Spleen (tissue), 7 donors: Measurements from ENCODE around the gene RIMS3.

Source experiments
- CTCF ChIP-seq, 11 experiments: fragments of 200-600 bp in 7 of 11; fragments of 450-650 bp in 4 of 11; sonication (generic) in 4 of 11; IDR thresholded peaks in 8 of 11; conservative IDR thresholded peaks in 3 of 11; 1 replicate in 7 of 11; 2 replicates in 4 of 11; pipeline versions ENCODE4 v1.4.0 to v1.8.0; 2016 to 2021; ENCODE audit warnings: antibody characterized with exemption in 11 of 11, inconsistent platforms in 4 of 11, mild to moderate bottlenecking in 1 of 11
- POLR2A ChIP-seq, 3 donors: fragments of 450-650 bp; IDR thresholded peaks; one replicate each; pipeline ENCODE4 v1.5.1; 2017; ENCODE audit warnings: antibody characterized with exemption in 3 of 3, mild to moderate bottlenecking in 1 of 3
- POLR2AphosphoS5 ChIP-seq, 3 donors: sonication (generic); formaldehyde crosslinking; IDR thresholded peaks; one replicate each; pipeline ENCODE4 v1.5.1; 2017; ENCODE audit warnings: antibody characterized with exemption in 3 of 3
- donor health status: DM: no; HTN: no; CAD: no; lungs with moderate emphysema.
- donor health status: DM: no; HTN: no; CAD: no.
- donor health status: DM: no; HTN: no; CAD: no.

- no peak for TF ChIP-seq CTCF (IDR thresholded peaks at IDR 0.05 in 8 of 11, conservative IDR thresholded peaks at IDR 0.05 in 3 of 11)
- TF ChIP-seq POLR2AphosphoS5 (IDR thresholded peaks at IDR 0.05), result no peak
- no peak for TF ChIP-seq POLR2A (IDR thresholded peaks at IDR 0.05)
Measured at GRCh38 chr1:40697436-40697835, 32.0 kb upstream of the RIMS3 start.
